ENCODE measurements around the gene SOX2.
"Not testable (repeated sequence)": the region's sequence is repeated elsewhere in the genome, so short reads cannot be mapped to it uniquely, and the experiment has no call there.

The SOX2 gene

DNA sequence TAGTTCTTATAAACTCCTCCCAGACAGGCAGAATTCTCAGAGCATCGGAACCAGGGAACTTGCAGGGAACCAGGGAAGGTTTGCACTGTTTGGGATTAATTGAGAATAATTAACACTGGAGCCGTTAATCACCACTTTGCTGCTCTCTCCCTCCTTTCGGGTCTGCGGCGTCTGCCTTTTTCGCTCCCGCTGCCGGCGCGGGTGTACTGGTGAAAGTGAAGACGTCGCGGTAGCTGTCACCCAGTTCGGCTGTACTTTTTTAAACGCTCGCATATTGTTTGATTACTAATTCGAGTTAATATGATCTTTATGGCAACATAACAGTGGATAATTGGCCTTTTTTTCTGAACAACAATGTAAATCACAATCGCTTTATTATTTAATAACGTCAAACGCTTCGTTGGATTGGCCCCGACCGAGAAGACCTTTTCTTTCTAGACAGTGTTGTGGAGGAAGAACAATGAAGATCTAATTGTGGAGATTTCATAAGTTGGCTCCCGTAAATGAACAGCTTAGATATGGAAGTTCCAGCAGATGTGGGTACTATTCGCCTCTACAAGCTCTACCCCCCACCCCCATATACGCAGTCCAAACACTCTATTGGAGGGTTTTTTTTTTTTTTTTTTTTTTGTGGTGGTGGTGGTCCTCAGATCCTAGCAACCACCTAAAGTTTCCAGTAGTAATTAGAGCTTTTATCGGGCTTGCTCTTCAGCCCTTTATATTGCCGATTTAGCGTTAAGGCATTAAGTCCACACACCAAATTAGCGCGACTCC is 12.7 kb downstream of the SOX2 start:
- DNase-seq = no peak

DNA sequence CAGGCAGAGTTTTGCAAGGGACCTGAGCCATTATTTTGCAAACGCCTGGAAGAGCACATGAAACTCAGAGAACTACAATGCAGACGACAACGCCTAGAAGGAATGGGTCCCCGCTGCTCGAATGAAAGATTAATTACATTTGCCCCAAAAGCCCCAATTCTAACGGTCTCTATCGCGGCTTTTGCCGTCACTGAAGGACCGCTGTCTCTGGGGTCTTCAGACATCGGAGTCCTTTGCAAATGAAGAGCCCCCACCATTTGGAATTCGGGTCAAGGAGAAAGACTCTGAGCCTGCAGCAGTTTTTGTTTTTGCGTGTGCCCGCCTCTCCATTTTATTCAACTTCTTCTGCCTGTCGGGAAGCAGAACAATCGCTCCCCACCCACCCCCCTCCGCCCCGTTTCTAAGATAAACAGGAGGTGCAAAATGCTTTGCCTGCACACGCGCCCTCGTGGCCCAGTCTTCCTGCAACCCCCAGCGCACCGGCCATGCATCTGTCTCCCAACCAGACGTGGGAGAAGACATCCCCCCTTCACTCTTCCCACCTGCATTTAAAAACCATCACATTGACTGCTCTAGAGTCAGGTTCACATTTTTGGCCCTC is 13.5 kb downstream of the SOX2 start:
- no peak for DNase-seq

DNA sequence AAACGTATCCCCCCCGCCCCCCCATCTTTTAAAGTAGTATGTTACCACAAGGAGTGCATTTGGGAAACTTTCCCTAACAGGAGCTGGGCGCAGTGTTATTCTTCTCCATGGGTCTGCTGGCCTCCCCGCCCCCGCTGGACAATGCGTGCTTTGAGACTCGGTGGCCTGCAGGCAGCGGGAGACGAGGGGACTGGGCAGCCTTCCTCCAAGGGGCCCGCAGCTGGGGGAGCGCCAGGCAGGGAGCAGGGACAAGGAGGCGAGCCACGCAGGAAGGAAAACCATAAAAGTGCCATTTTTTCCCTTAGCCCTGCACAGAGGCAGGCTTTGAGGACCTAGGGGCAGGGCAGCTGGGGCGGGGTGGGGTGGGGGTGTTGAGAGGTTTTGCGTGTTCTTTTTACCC is 14.1 kb downstream of the SOX2 start:
- no peak for DNase-seq

DNA sequence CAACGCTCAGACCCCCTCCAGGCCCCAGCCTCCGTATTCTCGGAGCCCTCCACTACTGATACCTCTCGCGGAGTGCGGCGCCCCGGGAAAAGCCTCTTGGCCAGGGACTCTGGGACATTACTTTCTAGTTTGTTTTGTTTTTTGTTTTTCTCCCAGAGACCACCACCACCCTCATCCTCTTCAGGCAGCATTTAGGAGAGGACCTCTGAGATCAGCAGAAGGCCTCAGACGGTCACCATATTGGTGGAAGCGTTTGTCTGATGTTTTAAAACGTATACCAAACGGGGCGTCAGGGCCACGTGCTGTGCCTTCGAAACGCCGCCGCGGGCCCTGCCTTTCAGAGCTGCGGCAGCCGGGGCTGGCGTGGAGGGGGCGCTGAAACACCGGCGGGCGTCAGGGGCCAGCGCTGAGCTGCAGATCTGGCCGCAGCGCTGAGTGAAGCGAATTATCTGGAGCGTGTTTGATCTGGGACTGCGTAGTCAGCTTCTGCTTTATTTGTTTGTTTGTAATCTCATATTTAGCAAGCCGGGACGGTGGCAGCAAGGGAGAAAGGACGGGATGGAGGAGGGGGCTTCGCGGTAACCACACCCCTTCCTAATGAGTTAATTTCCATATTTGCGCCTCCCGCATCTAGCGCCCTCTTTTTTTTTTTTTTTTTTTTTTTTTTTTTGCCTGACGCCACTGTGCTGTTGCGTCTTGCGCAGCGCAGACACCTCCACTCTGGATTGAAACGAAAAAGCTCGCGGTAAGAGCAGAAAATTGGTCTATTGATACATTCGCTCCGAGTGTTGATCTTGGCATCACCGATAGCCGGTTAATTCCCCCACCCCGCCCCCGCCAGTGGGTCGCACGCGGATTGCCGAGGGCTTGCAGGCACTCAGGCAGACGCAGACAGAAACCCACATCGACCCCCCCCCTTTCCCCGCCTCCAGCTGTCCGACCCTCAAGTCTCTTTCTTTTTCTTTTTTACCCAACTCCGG is 14.9 kb downstream of the SOX2 start:
- no peak for DNase-seq

DNA sequence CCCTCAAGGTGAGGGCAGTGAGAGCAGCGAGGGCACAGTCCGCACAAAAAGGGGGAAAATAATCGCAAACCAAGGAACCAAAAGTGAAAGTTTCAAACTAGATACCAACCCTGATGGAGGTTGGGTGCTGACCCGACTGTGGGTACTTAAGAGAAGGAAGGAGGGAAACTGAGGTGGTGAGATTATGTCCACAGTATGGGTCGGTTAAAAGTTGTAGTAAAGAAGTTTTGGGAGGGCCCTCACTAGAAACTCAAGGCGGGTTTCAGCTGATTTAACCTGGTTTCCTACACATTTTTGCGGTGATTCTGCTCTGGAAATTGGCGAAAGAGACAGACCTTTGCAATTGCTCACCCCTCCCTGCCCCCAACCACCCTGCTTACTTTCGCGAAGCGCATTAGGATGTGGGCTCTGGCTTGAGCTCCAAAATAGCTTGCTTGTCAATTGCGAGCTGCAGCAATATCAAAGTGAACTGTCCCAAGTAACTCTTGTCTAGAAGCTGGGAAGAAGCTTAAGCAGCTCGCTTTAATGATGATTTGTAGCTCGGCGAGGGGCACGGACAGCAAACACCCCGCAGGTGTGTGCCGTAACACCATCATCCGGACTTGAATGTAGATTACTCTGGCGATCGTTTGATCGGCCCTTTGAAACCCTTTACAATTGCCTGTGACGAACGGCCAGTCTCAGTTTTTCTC is 15.8 kb downstream of the SOX2 start:
- DNase-seq = no peak

DNA sequence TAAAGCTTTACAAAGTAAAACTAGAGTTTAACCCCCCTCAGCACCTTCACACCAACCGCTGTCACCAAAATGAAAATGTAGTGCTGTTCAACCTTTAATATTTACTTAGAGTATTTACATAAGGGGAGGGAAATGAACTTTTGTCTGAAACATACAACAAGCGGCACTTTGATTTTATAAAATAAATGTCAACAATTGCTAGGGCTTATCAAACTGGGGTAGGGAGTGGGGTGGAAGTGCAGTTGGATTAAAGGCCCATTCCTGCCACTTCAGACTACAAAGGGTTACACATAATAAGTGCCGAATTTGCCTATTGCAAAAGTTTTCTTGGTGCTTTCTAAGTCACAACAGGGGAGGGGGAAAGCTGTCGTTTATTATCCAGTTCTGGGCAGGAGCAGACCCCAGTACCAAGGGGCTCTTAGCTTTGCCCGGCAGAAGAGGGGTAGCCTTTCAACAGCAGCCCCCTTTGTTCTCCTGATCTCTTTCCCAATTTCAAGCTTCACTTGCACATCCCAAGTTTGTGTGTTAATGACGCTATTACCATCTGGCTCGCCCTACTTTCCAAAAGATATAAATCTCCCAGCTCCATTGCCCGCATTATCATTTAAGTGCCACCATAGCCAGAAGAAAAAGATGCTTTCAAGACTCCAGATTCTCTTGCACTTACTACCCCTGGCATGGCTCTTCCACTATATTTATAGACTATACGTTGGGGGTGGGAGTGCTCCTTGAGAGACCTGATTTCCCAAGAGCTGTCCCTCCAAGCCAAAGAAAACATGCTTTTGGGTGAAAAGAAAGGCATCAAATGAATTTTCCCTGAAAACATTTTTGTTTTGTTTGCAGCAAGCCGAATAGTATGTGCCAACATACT is 17.0 kb downstream of the SOX2 start:
- DNase-seq = no peak

DNA sequence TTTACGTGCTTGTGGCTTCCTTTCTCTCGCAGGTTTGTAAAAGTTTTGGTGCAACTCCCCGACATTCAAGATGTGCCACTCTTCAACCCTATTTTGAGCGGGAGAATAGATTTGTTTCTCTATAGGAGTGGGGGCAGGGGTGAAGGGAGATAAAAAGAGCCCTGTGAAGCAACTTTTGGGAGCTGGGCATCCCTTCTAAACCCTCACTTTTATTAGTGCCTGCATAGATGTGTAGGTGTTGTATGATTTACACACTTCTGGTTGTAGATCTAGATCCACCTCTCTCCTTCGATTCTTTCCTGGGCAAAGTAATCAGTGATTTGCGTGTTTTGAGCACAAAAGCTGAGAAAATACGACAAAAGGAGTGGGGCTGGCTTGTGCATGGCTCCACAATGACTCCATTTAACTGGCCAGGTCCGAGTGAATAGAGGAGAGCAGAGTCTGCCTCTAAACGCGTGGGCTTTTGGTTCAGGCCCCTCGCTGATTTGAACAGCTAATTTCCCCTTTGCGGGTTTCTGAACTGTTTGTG is 17.7 kb downstream of the SOX2 start:
- DNase-seq = no peak

DNA sequence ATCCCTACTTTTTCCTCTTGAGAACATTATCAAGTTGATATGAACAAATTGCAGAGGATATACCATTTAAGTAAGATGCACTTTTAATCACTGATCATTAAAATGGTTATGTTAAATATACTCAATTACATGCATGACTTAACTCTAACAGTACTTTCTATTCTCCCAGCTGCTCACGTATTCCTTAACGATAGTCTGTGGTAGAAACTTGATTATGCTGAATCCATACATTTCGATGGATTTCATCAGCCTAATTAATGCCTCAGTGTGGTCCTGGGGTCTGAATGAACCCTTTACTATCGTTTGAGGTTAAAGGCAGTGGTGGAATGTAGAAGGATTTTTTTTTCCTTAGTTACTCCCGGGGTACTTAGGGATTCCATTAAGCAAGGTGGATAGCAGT is 18.6 kb downstream of the SOX2 start:
- no peak for DNase-seq

DNA sequence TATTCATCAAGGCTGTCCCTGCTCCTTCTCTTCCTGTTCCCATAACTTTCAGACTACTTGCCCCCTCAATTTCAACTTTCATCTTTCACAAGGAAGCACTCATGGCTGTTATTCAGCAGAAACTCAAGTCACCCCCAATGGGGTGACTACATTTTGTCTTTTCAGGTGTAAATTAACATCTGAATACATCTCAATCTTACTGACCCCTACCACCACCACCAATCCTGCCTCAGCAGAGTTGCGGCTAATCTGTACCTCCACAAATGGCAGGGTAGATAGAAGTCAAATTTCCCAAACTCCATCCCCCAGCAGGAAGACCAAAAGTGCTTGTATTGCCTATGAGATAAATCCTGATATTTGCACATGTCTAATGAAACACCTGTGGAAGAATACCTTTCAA is 19.2 kb downstream of the SOX2 start:
- DNase-seq = no peak

DNA sequence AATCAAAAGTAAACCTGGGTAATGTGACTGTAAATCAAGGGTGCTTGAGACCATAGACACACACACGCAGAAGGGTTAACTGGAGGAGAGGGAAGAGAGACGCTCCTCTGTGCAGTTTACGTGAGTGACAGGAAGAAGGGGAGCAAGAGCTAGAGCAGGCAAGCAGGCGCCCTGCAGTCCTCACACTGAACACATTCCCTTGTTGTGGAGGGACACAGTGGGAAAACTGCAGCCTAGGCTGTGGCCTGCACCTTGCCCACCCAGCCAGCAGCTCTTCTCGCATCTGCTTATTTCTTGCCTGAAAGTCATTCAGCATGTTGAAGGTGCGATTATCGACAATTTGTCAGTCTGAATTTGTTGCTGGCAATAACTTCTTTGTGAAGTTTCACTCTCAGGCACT is 24.2 kb downstream of the SOX2 start:
- no peak for DNase-seq

DNA sequence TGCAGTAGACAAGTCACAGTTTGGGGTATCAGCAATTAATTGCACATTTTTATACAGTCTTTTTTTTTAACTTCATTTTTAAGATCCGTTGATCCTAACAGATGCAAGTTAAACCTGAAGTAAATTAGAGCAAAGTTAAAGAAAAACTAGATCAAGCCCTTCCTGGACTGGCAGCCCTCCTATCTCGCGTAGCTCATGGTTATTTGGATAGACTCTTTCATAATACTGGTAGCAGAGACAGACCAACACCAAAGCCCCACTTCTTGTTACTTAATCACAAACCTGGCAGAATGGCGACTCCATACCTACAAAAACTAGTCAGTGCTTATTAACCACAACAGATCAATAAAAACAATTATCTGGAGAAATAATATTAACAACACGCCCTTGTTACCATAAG is 26.8 kb downstream of the SOX2 start:
- no peak for DNase-seq

DNA sequence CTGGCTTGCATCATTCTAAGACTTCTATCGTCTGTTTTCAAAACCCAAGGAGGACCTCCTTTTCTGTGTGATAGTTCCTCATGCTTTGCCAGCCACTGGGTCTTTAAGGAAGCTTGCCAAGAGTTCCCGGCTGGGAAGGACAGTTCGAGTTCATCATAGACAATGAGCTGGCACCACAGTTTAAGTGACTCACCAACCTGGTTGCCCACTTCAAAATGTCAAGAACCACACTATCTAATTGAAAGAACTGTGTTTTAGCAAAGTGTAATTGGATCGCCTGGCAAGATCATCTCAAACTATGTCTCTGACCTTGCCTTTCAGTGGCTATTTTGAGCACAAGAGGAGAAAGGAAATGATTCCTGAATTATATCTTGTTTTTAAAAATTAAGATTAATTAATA is 27.9 kb downstream of the SOX2 start:
- DNase-seq = no peak

DNA sequence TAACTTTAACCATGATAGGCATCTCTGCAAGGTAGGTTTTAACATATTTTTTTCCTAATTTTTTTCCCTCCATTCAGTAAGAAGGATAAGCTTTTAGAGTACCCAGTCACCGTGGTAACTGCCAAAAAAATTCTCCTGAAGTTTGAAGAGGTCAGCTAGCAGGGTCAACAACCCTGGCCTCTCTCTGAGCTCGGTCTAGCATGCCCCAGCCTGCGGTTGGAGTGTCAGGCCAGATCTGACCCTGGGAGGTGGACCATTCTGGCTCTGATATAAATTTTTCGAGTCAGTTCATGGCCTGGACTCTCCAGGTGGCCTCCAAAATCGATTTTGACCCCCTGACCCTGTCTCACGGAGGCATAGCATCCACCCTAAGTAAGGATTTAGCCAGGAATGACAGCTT is 29.7 kb downstream of the SOX2 start:
- DNase-seq = no peak

DNA sequence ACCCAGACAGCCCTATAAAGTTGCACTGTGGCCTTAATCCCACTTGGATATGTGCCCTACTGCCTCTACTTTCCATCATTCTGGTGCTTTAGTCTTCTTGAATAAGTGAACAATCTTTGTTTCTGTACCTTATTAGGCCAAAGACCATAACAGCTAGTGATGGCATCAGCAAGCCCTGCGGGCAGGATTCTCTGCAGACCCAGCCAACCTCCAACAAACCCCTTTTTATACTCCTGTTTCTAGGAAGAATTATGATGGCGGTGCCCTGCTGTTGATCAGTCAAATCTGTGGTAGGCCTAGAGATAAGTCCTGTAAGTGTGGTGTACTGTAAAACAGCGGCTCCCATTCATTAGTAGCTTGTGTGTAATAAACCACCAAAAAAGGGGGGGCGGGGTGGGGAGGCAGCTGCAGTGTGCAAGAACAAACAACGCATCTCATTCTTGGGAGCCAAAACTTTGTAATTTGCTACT is 40.5 kb downstream of the SOX2 start:
- no peak for DNase-seq

DNA sequence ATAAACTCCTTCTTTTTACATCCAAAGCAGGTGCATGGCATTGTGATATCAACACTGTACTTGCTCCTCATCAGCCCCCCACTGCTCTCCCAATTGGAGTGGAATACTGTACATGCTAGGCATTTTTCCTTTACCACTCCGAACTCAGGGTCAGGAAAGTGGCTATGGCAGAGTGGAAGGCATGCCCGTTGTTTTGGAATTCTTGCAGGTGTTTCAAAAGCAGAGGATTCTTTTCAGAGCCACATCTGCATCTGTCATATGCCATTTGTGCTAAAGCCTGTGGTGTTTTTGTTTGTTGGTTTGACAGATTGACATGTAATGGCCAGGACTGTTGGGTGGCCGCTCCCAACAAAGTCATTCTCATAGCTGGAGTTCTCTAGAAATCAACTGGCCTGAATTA is 41.7 kb downstream of the SOX2 start:
- no peak for DNase-seq

DNA sequence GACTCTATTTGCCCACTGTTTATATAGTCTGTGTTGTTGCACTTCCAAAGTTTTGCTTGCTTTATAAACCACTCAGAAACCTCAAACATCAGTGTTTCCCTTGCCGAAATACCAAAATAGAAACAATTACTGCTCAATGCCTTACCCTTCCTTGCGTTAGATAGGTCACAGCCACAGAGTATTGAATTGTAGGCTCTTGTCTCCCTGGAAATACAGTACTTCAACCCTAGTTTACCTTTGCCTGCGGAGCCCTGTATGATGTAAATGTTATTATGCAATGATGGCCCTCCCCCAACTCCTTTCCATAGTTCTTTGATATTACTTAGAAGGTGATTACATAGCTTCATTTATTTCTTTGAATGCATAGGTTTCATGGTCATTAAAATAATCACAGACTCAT is 44.2 kb downstream of the SOX2 start:
- DNase-seq = no peak

DNA sequence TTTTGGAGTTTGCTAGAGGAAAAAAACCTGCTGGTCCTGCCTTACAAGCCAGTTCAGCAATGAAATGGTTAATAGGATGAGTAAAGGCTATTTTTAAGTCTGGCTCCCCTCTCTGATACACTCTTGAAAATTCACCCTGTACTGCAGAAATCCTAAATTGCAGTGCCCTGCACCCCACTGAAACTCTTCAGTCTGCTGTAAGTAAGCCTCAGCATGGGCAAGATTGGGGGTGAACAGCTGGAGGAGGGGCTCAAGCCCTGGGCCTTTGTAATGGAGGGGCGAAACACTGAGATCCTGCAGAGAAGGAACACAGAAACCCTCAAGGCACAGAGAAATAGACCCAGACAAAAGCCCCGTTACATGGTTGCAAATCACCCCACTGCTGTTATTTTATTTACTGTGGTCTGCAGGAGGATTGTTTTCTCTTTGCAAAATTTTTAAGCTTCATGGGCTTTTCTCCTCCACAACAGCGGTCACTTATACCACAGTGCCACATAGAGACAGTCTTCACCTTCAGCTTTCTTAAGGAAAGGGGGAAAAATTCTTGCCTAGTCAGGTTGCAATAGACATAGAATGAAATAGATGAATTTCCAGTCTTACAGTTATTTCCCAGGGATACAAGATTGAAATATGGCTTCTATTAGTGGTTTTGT is 45.0 kb downstream of the SOX2 start:
- no peak for DNase-seq

DNA sequence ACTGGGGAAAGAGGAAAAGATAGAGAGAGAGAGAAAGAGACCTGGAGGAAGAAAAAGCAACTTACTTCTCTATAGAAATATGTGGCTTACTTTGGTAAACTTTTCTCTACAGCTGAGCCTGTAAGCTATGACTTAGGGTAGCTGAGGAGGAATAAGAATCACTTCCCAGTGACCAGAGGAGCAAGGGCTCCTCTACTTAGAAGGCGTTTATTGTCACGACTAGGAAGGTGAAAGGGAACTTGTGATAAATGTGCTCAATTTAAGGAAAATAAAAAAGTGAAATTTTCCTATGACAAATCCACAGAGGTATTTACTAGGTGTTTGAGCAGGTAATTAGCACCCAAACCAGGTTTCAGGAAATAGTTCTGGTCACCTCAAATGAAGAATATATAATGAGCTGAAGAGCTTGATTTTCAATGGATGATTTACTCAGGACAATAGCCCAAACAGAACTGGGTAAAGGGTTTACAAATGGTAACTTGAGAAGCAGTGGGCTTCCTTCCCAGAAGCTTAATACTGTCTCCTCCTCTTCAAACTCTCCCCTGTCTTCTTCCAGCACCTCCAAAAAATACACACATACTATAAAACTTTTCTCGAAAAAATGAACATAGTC is 46.1 kb downstream of the SOX2 start:
- no peak for DNase-seq

DNA sequence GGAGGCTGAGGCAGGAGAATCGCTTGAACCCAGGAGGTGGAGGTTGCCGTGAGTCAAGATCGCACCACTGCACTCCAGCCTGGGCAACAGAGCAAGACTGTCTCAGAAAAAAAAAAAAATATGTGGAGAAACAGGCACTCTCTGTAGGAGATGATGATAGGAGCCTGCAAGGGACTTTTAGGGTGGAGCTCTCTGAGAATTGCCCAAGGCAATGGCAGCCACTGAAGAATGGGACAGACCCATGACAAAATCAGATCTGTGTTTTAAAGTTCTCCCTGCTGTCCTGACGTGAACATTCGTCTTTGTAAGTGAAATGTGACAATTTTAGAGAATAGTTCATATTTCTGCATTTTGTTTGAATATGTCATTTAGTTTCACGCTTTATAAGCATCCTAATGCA is 50.2 kb downstream of the SOX2 start:
- no peak for DNase-seq

DNA sequence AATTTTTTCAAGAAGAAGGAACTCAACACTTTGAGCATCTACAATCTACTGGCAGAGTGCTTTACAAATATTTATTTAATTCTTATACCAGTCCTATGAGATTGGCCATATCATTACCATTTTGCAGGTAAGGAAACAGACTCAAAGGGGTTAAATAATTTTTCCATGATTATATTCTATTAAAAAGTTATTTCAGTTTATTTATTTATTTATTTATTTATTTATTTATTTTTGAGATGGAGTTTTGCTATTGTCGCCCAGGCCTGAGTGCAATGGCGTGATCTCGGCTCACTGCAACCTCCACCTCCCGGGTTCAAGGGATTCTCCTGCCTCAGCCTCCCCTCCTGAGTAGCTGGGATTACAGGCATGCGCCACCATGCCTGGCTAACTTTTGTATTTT is 52.3 kb downstream of the SOX2 start:
- not testable (repeated sequence) for DNase-seq
